ENCODE data around the gene SNAPIN.

The SNAPIN gene, protein sequence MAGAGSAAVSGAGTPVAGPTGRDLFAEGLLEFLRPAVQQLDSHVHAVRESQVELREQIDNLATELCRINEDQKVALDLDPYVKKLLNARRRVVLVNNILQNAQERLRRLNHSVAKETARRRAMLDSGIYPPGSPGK

GRCh38 chr1:153658400-153659174 lies at the start of gene SNAPIN:
Gene SNAPIN, plus strand, starts transcription at chr1:153658703. Its CDS starts 41 bp downstream, at chr1:153658744.
- in situ Hi-C loops (cut with HindIII; ENCODE audit: low sequenced_read_pairs), result no loop called here

DNA sequence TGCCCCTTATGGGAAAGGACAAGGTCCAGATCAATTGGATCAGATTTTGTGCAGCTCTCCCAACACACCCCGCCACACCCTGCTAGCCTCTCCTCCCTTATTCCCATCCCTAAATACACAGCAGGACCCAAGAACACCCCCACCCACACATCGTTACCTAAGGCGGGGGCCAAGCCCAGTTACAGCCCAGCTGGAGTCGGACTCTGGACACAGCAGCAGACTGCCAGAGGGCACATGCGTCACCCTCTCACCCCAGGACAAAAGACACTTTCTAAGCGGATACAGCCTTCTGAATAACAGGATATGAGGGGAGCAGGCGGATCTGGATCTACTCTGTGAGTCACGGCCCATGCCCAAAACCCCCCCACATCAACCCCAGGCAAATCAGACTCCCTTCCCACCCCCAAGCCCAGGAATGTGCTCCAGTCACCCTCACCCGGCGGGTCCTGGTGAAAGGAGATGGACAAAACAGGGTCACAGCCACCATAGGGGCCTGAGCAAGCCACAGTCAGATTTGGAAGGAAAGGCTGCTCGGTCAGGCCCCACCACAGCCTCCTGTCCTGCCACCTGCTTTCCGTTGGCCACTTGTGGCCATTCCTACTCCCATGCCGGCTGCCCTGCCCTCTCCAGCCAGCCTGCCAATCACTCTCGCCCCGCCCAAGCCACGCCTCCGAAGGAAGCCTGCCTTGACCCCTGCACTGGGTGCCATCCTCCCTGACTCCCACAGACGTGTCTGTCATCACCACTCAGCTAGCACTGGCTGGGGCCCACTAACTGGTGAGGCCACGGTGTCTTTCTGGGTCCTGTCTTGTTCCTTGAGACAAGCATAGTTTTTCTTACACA lies 49.5 kb upstream of the SNAPIN start:
- in situ Hi-C loops (cut with HindIII; ENCODE audit: low sequenced_read_pairs), result no loop called here

GRCh38 chr1:153609585-153609907 lies 49.0 kb upstream of the SNAPIN start:
- in situ Hi-C loops (cut with HindIII; ENCODE audit: low sequenced_read_pairs), result no loop called here

- in situ Hi-C loops (cut with HindIII; ENCODE audit: low sequenced_read_pairs), result no loop called here
Observed at GRCh38 chr1:153610334-153610733, 48.2 kb upstream of the SNAPIN start.

- in situ Hi-C loops (cut with HindIII; ENCODE audit: low sequenced_read_pairs), result no loop called here
Observed at GRCh38 chr1:153610811-153611301, 47.6 kb upstream of the SNAPIN start.

GRCh38 chr1:153611356-153611755 lies 47.1 kb upstream of the SNAPIN start:
- in situ Hi-C loops (cut with HindIII; ENCODE audit: low sequenced_read_pairs), result no loop called here

DNA sequence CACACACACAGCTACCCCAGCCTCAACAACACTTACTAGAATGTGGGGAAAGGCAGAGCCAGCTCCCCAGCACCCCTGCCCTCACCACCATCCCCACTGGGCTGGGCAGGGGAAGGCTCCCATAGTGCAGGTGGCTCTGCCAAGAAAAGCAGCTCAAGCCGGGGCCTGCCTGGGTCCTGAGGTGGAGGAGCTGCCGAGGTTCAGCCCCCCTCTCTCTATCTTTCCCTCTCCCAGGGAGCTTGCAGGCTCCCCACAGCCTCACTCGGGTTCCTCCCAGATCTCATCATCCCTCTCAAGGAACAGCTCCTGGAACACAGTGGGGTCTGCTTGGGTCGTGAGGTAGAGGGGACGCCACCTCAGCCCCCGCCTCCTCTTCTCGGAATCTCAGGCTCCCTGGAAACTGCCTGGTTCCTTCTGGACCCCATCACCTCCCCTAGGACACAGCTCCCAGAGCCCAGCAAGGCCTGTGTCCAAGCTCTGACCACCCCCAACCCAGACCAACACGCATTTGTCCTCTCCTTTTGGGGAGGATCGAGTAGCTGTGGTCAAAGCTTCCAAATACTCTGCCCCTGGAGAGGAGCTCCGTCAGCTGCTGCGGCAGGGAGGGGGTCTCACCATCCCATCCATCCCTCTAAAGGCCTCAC lies 46.3 kb upstream of the SNAPIN start:
- in situ Hi-C loops (cut with HindIII; ENCODE audit: low sequenced_read_pairs), result no loop called here

DNA sequence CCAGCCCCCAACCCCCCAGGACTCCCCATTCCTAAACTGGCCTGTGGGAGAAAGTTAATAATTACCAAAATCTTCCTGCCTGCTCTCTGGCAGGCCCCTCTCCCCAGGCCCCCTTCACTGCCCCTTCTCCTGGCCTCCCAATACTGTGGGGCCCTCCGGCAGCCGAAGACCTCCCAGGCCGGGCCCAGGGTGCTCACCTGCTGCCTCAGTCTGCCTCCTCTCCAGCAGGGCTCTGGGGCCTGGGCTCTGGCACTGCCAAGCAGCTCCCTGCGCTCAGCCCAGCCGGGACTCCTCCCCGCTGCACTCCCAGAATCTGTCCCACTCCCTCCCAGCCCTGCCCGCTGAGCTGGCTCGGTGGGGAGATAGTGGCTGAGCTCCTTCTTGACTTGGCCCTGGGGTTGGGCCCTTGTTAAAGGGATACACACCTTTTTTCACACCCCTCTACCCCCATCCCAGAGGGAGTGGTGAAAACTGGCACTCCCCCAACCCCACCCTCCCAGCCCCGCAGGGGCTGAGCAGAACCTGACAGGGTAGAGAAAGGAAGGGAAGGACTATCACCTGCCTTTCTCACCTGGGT lies 45.7 kb upstream of the SNAPIN start, which contains the start of gene S100A16:
Gene S100A16, minus strand, starts transcription at position 383 of the 577 bp plus-strand sequence. CDS start 4,986 bp downstream, outside the sequence.
- in situ Hi-C loops (cut with HindIII; ENCODE audit: low sequenced_read_pairs), result no loop called here

DNA sequence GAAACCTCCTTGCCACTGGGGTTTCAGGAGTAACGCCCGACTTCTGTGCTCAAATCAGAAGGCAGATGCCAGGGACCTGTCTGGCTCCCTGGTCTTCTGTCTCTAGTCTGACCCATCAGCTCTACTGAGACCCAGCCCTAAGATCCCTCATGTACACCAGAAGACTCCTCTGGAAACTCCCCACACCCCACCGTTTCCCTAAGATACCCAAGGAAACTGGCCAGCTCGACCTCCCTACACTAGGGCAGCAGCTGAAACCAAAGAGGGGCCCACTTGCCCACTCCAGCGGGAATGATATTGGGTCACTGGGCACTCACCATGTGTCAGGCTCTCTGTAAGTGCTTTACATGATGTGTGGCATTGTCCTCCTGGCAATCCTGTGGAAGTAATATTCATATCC lies 45.1 kb upstream of the SNAPIN start:
- in situ Hi-C loops (cut with HindIII; ENCODE audit: low sequenced_read_pairs), result no loop called here

GRCh38 chr1:153614189-153614900 lies 44.2 kb upstream of the SNAPIN start:
- in situ Hi-C loops (cut with HindIII; ENCODE audit: low sequenced_read_pairs), result no loop called here

DNA sequence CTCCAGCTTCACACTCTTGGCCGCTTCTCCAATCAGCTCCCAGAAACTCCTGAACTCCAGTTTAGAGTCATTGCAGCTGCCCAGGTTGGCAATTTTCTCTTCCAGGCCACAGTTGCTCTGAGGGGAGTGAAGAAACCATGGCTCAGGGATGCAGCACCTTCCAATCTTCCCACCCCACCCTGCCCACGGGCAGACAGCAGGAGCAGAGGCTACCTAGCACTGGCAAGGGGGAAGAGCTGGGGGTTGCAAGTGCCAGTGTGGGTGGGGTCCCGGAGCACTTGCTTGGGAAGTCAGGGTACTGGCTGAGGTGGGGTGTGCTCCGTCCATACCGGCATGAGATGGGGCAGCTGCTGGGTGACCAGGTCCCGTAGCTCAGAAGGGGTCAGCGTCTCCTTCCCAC lies 43.6 kb upstream of the SNAPIN start:
- in situ Hi-C loops (cut with HindIII; ENCODE audit: low sequenced_read_pairs), result no loop called here

DNA sequence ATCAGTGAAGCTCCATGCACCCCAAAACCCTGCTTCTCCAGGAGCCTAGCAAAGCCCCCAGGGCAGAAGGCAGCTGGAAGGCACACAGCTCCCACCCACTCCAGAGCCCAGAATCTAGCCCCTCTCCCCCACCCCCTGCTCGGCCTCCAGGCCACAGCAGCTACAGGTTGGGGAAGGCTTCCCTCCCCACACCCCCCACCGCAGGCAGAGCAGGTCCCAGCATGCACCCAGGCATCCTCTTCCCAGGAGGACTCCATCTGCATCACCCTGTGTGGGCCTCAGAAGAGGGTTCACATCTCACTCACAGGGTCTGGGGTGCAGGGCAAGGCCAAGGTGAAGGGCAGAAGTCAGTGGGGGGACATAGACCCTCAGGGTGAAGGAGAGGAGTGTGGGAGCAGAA lies 43.1 kb upstream of the SNAPIN start:
- in situ Hi-C loops (cut with HindIII; ENCODE audit: low sequenced_read_pairs), result no loop called here

DNA sequence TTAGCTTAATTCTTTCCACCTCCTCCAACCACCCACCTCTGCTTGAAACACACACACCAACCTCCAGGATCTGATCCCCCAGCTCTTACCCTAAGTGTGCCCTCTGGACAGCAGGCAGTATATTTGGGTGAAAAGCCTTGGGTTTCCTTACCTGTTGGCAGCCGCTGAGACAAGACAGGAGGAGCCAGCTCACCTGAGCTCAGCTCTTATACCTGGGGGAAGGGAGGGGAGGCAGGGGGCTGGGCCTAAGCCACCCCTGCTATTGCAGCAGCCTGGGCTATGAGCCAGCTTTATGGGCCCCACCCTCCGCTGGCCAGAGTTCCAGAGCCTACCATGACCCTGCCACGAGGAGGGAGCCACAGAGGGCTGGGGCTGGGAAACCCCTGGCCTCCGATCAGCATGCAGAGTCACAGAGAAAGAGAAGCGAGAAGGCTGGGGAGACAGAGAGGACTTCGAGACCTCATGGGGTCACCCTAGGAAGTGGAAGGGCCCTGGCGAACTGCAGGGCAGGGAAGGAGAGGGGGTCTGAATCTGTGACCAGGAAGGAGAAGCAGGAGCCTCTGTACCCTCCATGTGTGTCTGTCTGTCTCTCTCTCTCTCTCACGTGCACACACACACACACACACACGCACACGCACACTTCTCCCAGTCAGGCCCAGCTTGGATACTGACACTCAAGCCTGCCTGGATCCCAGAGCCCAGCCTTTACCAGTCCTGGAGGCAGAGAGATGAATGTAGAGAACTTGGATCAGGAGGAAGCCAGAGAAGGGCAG lies 42.2 kb upstream of the SNAPIN start, which contains the start of gene S100A14:
Gene S100A14, minus strand, starts transcription at position 182 of the 773 bp plus-strand sequence. CDS start 467 bp downstream, outside the sequence.
- in situ Hi-C loops (cut with HindIII; ENCODE audit: low sequenced_read_pairs), result no loop called here

GRCh38 chr1:153616917-153617311 lies 41.6 kb upstream of the SNAPIN start:
- in situ Hi-C loops (cut with HindIII; ENCODE audit: low sequenced_read_pairs), result no loop called here

- in situ Hi-C loops (cut with HindIII; ENCODE audit: low sequenced_read_pairs), result no loop called here
Observed at GRCh38 chr1:153617663-153618062, 40.8 kb upstream of the SNAPIN start.

DNA sequence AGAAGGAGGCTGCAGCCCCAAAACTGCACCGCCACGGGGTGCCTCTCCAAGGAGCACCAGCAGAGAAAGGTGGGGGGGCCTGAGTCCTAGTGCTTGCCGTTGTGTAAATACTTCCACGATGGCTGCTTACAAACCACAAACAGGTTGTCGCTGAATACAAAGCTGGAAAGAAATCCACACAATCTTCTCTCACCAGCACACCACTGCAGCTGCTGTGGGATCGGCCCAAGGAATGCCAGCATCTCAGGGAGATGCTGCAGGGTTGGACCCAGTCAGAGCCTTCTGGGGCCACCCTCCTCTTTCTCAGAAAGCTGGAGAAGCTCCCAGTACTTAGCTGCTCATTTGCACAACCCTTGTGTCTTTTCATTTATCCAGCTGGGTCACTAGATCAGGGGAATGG lies 39.3 kb upstream of the SNAPIN start:
- in situ Hi-C loops (cut with HindIII; ENCODE audit: low sequenced_read_pairs), result no loop called here

DNA sequence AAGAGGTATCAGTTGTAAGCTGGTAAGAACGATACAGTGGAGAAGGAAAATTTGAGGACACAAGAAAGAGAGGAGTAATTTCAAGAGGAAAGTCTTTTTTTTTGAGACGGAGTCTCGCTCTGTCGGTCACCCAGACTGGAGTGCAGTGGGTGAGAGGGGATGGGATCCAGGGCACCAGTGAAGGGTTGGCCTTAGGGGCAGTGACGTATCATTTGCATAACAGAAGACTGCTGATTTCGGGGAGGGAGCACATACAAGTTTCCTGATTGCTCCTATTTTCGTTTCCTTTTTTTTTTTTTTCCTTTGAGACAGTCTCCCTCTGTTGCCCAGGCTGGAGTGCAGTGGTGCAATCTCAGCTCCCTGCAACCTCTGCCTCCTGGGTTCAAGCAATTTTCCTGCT lies 35.4 kb upstream of the SNAPIN start:
- in situ Hi-C loops (cut with HindIII; ENCODE audit: low sequenced_read_pairs), result no loop called here

GRCh38 chr1:153624965-153625611 lies 33.4 kb upstream of the SNAPIN start:
- in situ Hi-C loops (cut with HindIII; ENCODE audit: low sequenced_read_pairs), result no loop called here

DNA sequence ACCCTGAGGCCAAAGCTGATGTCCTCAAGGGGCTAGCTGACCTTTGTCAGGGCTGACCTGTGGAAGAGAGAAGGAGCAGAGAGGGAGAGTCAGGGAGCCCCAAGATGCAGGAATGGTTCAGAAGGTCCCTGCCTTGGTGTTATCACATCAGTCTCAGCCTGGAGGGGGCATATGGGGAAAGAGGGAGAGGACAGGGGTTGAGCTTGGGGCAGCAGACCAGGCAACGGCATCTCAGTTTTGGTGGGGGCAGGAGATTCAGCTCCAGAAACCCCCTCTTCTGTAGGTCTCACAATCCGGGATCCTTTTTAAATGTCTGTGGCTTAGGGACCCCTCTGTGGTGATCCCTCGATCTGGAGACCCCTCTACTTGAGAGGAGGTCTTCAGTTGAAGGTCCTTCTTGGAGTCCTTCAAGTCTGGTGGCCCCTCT lies 32.0 kb upstream of the SNAPIN start:
- in situ Hi-C loops (cut with HindIII; ENCODE audit: low sequenced_read_pairs), result no loop called here
